NCI-H1417 (cell line): ENCODE results near the gene GAGE13.
"Not testable (repeated sequence)": the region's sequence is repeated elsewhere in the genome, so short reads cannot be mapped to it uniquely, and the experiment has no call there.

Experiments used
- DNase-seq, 3 experiments: peaks; one replicate each; lab custom pipeline; 2025; lab: John Stamatoyannopoulos, UW

GAGE13 gene

GRCh38 chrX:49331841-49332240, 459 bp downstream of the GAGE13 start:
- DNase-seq: not testable (repeated sequence)

GRCh38 chrX:49341449-49341848, 10.1 kb downstream of the GAGE13 start:
- not testable (repeated sequence) for DNase-seq

- DNase-seq: not testable (repeated sequence)
These were observed 13.3 kb downstream of the GAGE13 start for GRCh38 chrX:49344496-49345175.

- not testable (repeated sequence) for DNase-seq
These were observed 14.0 kb downstream of the GAGE13 start for GRCh38 chrX:49345402-49345801.

- DNase-seq: not testable (repeated sequence)
These were observed 14.8 kb downstream of the GAGE13 start for GRCh38 chrX:49346150-49346549.
